Measurements from ENCODE around the gene ORC1. TPM values are rescaled to one million over a fixed set of nuclear protein-coding genes. Genes with fewer than 3 reads are reported as not detected.
A peak's percentile ranks its signal among the peaks of the same experiment; 100 is the strongest.

Gene ORC1
- 4.5 TPM for polyA plus RNA-seq (2013, experiment 1 of 2; ENCODE audit: insufficient read length)
- polyA plus RNA-seq (2013, experiment 2 of 2; ENCODE audit: insufficient read length): 4.0 TPM

DNA sequence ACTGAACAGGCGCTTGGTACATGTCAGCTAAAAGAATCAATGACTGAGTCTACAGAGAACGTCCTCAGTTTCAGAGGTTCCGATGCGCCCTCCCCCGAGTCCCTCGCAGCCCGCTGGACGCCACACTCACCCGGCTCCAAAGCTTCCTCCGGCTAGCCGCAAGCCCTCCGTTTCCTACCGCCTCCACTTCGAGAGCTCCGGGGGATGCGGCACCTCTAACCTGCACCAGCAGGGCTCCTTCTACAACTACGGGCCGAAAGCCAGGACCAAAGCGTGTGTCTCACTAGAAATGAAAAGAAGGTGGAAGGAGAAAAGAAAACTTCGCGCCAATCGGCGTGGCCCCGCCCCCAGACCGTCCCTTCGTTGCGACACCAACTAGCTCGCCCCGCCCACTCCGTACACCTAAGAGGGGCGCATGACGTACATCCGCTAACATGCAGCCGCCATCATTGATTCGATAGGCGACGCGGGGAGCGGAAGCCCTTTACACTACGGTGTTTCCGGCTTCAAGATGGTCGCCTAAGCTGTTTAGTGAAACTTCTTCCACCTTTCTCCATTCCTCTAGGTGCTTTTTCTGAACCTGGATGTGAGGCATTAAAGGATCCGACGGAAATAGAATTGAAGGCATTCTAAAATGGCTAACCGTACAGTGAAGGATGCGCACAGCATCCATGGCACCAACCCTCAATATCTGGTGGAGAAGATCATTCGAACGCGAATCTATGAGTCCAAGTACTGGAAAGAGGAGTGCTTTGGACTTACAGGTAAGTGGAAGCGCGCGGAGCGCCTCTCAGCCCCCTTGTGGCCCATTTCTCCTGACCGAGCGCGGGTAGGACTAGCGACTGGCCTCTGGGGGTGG lies at the start of gene ORC1, which contains the start of gene PRPF38A:
Gene ORC1 (minus strand): TSS at position 308 of the 859 bp plus-strand sequence. CDS start 2,200 bp downstream, outside the sequence.
Gene PRPF38A (plus strand): TSS at position 487 of the 859 bp plus-strand sequence. CDS start 148 bp downstream, at position 635.
- DNase-seq: peak; percentile 97

DNA sequence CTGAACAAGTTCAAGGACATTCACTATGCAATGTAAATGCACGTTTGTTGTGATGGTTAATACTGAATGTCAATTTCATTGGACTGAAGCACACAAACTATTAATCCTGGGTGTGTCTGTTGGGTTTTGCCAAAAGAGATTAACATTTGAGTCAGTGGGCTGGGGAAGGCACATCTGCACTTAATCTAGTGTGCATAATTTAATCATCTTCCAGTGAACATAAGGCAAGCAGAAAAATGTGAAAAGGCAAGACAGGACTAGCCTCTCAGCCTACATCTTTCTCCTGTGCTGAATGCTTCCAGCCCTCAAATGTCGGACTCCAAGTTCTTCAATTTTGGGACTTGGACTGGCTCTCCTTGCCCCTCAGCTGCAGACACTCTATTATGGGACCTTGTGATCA lies 40.2 kb upstream of the ORC1 start:
- no peak for DNase-seq

DNA sequence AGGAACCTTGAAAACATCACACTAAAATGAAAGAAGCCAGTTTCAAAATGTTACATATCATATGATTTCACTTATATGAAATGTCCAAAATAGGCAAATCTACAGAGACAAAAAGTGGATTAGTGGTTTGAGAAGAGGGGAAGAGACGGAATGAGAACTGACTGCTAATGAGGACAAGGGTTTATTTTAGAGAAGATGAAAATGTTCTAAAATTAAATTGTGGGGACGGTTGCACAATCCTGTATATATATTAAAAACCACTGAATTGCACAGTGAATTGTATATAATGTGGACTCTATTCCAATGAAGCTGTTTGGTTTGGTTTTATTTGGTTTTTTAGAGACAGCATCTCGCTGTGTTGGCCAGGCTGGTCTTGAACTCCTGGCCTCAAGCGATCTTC lies 35.8 kb upstream of the ORC1 start:
- DNase-seq: no peak

DNA sequence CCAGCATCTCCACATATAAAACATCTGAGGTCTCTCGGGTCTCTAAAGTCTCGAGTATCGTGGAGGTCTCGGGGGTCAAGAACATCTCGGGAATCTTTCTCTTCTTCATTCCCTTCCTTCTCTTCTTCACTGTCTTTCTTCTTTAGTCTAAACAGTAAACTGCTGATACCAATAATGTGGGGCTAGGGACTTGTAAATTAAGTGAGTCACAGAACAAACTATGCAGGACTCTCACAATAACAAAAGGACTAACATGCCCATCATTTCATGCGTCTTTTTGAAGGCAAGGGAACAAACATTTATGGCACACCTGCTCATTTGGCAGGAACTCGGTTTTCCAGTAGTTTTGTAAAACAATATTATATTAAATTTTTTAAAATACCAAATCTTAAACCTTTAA lies 32.6 kb upstream of the ORC1 start:
- DNase-seq: no peak

DNA sequence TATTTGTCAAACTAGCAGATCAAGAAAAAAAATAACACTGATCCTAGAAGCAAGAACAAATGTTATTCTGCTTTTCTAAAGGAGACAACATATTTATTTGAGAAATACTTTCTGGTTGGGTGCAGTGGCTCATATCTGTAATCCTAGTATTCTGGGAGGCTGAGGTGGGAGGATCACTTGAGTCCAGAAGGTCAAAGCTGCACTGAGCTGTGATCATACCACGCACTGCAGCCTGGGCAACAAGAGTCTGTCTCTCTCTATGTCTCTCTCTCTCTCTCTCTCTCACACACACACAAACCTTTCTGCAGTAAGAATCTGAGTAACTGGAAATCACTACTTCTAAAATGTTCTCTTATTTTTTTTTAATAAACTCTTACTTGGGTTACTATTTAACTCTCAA lies 31.4 kb upstream of the ORC1 start:
- DNase-seq: no peak

DNA sequence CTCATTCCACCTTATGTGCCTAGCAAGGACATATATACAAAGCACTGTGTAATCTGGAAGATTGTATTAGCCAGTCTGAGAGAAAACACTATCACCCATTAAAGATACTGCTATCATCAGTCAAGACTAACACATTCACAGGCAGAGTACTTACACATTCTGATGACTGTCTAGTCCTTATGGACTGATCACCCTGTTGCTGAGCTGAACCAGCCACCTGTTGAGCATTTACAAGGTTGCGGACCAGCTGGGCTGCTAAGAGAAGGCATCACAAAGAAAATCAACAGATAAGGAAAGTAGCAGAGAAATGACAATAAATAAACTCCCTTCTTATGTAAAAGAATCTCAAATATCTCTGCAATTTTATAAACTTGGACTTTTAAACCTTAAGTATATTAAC lies 31.0 kb upstream of the ORC1 start:
- DNase-seq: no peak

DNA sequence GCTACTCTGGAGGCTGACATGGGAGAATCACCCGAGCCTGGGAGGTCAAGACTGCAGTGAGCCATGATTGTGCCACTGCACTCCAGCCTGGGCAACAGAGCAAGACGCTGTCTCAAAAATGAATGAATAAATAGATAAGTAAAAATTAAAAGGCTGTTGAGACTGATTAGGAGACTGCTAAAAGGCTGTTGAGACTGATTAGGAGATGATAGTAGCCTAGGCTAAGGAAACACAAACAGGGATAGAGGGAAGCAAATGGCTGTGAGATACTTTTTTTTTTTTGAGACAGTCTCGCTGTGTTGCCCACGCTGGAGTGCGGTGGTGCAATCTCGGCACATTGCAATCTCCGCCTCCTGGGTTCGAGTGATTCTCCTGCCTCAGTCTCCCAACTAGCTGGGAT lies 28.6 kb upstream of the ORC1 start:
- DNase-seq: no peak

DNA sequence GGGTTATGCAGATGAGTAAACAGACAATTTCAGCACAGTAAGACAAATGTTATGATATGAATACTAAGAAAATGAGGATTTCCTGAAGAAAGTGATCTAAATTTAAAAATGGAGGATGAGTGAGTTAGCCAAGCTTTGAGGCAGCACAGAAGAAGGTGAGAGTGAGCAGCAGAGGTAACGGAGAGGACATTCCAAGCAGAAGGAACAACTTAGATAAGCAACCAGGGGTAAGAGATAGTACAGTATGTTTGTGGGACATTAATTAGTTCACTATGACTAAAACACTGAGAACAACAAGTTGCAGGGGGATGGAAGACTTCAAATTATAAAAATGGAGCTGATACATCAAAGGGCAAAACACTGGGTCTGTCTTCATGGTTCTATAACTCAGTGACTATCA lies 22.9 kb upstream of the ORC1 start:
- no peak for DNase-seq

DNA sequence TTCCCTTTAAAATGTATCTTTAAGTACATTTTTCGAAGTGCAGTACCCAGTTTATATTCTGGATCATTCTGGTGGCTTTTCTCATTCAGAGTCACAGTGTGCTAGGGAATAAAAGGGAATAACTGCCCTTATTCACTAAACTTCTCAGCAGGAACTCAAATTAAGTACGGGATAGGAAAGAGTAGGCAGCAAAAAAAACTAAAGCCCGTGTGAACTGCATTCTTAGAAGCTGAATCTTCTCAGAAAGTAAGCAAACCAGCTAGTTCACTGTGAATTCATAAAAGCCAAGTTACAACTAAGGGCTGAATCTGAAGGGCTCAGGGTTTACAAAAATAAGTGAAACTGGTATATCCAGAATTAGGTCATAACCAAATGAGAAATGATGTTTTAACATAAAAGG lies 22.1 kb upstream of the ORC1 start:
- DNase-seq: no peak

DNA sequence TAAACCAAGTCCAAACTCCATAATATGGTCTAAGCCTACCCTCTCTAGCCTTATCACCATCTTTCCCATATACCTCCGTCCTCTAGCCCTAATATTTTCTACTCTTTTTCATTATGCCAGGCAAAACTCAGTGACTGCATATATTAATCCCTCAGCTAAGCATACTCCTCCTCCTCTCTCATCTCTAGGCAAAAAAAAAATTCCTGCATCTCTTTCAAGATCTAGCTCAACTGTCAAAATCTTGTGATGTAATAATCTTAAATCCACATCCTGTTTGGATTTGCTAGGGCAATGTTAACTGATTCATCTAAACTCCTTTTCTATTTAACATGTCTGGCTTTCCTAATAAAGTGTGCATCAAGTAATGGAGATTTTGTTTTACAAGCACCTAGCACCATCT lies 20.6 kb upstream of the ORC1 start:
- DNase-seq: no peak

DNA sequence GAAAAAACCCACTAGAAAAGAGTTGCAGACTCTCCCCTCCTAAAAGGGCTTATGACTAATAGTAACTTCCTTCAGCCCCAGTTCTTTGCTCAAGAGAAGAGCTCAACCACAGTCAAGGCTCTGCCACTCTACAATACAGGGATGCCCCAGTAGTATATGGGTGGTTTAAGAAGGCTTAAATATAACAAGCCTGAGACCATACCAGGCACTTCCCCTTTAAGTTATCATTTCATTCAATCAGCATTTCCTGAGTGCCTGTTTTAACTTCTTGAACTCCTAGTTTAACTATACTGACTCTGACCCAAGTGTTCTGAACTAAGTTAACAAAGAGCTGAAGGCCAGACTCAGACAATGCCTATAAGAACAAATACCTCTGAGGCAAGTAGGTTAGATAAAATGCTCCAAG lies 20.0 kb upstream of the ORC1 start:
- DNase-seq: no peak

DNA sequence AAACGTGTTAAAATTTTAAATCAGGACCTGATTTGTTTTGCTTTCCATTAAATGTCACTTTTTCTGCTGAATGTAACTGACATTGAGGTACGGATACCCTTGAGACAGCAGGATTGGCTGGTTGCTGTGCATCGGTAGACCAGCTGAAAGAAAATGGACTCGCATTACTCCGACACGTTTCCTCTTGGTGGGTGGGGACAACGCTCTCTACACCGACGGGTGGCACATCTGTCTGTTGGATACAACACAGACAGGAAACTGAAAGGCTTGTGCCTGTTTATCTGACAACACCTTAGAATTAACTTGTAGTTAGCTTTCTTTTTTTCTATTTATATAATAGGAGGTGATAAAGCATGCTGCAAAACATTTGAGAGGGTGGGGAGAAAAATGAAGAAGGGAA lies 19.5 kb upstream of the ORC1 start:
- no peak for DNase-seq

DNA sequence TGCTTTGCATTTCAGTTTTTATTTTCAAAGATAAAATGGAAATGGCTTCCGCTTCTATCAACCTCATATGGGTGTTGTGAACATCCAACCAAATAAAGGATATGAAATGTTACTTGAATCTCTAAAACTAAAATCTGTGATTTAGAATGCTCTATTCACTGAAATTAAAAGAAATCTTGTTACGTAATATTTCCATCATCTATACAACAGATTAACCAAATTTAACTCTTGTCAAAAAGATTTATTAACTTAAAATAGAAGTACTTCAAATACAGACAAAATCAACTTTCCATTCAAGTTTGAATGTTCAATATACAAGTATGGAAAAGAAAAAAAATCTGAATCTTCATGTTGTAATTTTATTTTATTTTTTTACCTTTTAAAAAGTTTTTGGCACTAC lies 18.8 kb upstream of the ORC1 start:
- DNase-seq: no peak

DNA sequence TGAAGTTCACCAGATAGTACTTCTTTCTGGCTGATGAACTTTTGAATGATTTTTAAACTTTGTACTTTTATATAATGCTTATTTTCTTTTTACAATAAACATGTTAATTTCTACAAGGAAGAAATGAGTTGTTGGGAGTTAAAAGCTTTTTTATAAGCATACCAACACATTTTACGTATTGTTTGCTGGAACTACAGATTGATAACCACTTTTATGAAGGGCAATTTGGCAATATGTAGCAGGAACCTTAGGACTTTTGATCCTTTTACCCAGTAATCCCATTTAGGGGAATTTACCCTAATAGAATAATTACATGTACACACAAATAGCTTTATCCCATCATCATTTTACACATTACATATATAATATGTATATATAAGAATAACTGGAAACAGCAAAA lies 16.5 kb upstream of the ORC1 start:
- DNase-seq: no peak

DNA sequence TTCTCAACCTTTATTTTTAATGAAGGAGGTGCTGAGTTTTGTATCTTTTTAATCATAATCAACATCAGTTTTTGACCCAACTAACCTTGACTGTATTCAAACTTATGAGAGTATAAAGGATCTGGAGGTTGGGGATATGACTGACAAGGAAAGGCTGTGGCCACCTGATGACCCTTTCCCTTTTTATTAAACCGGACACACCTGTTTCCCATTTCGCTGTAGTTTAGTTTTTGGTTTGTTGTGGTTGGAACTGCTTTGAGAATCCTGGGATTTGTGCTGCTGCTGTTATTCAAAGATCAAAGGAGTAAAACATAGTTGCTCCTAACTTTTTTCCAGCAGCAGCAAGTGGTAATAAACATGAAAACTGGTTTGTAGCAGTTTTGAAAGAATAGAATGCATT lies 12.6 kb upstream of the ORC1 start:
- no peak for DNase-seq

DNA sequence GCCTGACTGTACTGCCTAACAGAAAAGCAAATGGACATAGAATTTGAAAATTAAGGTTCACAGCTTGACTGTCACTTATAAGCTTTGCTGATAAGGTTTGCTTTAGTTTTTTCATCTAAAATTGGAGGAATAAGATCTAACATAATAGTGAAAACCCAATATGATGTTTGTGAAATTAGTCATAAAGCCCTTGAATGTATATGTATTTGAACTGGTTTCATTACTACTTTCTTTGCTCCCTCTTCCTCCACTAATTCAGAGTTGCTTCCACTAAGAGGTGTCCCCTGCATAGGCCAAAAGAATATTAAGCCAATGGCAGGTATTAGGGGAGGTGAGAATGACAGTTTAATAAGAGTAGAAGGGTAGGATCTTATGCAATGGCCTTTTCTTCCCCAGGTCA lies 10.7 kb upstream of the ORC1 start:
- DNase-seq: no peak

DNA sequence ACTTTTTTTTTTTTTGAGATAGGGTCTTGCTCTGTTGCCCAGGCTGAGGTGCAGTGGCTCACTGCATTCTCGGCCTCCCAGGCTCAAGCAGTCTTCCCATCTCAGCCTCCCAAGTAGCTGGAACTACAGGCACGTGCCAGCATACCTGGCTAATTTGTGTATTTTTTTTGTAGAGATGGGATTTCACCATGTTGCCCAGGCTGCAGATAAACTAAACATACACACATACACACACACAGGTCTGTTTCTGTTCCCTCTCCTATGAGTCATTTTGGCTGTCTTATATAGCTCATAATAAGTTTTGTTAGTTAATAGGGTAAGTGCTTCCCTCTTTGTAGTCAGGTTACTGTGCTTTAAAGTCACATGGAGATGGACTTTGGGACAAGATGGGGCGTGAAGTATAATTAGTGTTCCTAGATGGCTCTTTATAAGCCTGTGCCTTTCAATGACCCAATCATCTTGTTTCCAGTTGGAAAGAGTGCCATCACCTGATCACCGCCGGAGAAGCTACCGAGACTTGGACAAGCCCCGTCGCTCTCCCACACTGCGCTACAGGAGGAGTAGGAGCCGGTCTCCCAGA lies 9.3 kb upstream of the ORC1 start:
- no peak for DNase-seq

DNA sequence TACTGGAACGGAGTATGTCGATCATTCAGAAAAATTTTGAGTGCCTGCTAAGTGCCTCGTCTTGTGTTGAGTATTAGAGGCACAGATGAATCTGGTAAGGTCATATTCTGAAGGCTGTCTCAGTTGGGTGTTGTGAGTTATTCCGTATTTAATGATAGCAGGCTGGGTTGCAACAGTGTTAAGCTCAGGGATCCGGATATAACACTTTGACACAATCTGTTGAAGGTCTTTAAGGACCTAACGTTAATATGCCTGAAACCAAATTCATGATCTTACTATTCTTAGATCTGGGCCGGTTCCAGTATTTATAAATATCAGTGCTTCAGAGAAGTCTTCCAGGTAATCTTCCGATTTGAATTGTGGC lies 734 bp upstream of the ORC1 start:
- no peak for DNase-seq

DNA sequence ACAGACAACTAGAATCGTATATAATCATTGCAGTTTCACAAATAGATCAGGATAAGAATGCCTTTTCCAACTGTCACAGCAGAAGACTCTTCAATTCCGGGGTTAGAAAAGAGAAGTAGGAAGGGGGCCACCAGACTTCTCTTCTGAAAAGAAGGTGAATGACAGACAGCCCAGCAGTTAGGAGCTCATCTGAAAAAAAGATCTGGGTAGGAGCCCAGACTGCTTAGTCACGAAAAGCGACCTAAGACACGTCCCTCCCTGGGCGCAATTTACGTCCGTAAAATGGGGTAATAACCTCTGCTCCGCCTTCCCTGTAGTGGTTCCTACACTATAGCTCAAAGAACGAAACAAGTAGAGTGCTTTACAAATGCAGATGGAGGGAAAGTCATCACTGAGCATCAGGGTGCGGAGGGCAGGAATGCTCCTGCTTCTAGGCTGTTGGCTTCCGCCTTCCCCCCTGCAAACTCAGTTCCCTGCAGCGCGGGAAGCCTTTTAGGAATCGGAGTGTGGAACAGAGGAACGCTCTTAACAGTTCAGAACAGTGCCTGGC lies 582 bp downstream of the ORC1 start:
- DNase-seq: peak; percentile 70

DNA sequence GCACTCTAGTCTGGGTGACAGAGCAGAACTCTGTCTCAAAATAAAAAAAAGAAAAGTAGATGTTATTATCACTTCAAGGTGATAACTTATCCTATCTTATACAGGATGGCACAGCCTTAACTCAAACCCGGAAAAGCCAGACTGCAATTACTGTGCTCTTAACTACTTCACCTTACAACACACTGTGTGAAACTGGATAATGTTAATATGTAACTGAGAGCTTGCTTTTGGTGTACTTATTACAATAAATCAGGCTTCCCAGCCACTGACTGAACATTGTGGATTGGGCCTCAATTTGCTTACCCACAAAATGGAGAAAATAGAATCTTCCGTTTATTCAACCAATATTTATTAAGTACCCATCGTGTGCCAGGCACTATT lies 1.4 kb downstream of the ORC1 start:
- DNase-seq: no peak

DNA sequence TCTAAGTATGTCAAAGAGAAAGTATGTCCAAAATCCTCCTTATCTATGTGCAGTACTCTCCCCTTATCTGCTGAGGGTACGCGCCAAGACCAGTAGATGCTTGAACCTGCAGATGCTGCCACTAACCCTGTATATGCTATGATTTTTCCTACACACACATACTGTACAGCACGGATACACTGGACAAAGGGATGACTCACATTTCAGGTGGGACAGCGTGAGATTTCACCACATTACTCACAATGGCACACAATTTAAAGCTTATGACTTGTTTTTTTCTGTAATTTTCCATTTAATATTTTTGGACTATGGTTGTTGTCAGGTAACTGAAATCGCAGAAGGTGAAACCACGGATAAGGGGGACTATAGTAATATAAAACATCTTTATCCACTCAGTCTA lies 4.1 kb downstream of the ORC1 start:
- DNase-seq: no peak

DNA sequence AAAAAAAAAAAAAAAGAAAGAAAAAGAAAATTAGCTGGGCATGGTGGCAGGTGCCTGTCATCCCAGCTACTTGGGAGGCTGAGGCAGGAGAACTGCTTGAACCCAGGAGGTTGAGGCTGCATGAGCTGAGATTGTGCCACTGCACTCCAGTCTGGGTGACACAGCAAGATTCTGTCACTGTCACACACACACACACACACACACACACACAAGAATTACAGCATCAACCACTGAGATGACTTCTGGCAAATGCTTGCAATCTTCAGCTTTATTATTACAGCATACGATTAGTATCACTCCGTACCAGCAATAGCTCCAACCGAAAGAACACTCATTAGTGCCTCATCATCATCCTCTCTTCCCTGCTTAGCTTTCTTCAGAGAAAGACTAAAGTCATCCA lies 4.6 kb downstream of the ORC1 start:
- DNase-seq: no peak

DNA sequence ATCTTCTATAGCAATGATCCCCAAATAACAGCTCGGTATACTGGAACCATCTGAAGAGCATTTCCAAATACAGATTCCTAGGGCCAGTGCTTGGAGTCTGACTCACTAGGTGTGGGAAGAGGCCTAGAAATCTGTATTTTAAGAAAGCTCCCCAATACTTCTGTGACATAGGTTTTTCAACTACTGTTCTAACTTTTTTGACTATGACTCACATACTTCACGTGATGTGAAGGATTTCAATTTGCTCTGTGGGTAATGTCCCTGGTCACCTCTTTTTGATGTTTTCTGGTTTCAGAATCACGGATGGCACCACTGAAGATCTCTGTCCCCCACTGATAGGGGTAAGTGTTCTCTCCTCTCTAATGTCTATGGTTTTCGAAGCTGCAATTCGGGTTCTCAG lies 11.0 kb downstream of the ORC1 start:
- no peak for DNase-seq

DNA sequence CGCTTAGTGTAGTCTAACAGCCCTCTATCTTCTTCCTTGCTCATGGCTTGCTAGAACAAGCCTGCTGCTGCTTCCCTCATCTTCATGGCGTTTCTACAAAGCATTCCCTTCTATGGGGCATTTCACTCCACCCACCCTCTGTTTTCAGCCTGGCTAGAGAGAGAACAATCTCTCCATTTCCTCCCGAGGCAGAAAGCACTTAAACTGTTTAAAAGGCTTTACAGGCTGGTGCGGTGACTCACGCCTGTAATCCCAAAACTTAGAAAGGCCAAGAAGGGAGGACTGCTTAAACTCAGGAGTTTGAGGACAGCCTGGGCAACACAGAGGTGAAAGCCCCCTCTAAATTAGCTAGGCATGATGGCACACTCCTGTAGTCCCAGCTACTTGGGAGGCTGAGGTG lies 17.8 kb downstream of the ORC1 start:
- no peak for DNase-seq

All from fibroblast of skin of abdomen (primary cell).